ENCODE results near the gene SPRTN. TPM values are rescaled to one million over a fixed set of nuclear protein-coding genes. Genes with fewer than 3 reads are reported as not detected.

Gene SPRTN
- total RNA-seq, 1 donor from 2014 or later, result 13.5 TPM

GRCh38 chr1:231387770-231388669 is 49.9 kb downstream of the SPRTN start:
- Mint-ChIP-seq H3K9me3 (ENCODE audit: unreplicated experiment) (no peaks in the 10 kb centered on the region), H3K4me3 (ENCODE audit: unreplicated experiment) (no peak overlapping the region), H3K4me1 (ENCODE audit: unreplicated experiment) (peaks cover 23% of the 10 kb centered on the region), H3K36me3 (ENCODE audit: unreplicated experiment) (peaks cover 3% of the 10 kb centered on the region), H3K27me3 (ENCODE audit: unreplicated experiment) (no peaks in the 10 kb centered on the region), H3K27ac (ENCODE audit: unreplicated experiment) (peak overlapping the region; percentile 12)
- no peak for DNase-seq (ENCODE audit: extremely low spot score, unreplicated experiment)
- no peak for TF ChIP-seq CTCF (IDR thresholded peaks at IDR 0.05)

GRCh38 chr1:231390071-231390470 is 52.0 kb downstream of the SPRTN start:
- no peaks in the 10 kb centered on the region for H3K27me3 Mint-ChIP-seq (ENCODE audit: unreplicated experiment)

GRCh38 chr1:231392389-231393131 is 54.5 kb downstream of the SPRTN start:
- Mint-ChIP-seq H3K36me3 (ENCODE audit: unreplicated experiment) (peaks cover 4% of the 10 kb centered on the region), H3K27ac (ENCODE audit: unreplicated experiment) (no peak overlapping the region), H3K4me1 (ENCODE audit: unreplicated experiment) (peaks cover 59% of the 10 kb centered on the region), H3K4me3 (ENCODE audit: unreplicated experiment) (no peak overlapping the region), H3K27me3 (ENCODE audit: unreplicated experiment) (no peaks in the 10 kb centered on the region), H3K9me3 (ENCODE audit: unreplicated experiment) (no peaks in the 10 kb centered on the region)
- no peak for TF ChIP-seq CTCF (IDR thresholded peaks at IDR 0.05)
- no peak for DNase-seq (ENCODE audit: extremely low spot score, unreplicated experiment)

More at GRCh38 chr1:231390071-231390470, 52.0 kb downstream of the SPRTN start:
- Mint-ChIP-seq H3K27ac (ENCODE audit: unreplicated experiment) (no peak overlapping the region), H3K9me3 (ENCODE audit: unreplicated experiment) (no peaks in the 10 kb centered on the region), H3K4me1 (ENCODE audit: unreplicated experiment) (peaks cover 39% of the 10 kb centered on the region), H3K36me3 (ENCODE audit: unreplicated experiment) (peaks cover 3% of the 10 kb centered on the region), H3K4me3 (ENCODE audit: unreplicated experiment) (no peak overlapping the region)
- DNase-seq (ENCODE audit: extremely low spot score, unreplicated experiment), result no peak
- TF ChIP-seq CTCF (IDR thresholded peaks at IDR 0.05), result no peak

GRCh38 chr1:231393668-231394067 is 55.6 kb downstream of the SPRTN start:
- TF ChIP-seq CTCF (IDR thresholded peaks at IDR 0.05), result no peak
- Mint-ChIP-seq H3K27me3 (ENCODE audit: unreplicated experiment) (no peaks in the 10 kb centered on the region), H3K4me1 (ENCODE audit: unreplicated experiment) (peaks cover 55% of the 10 kb centered on the region), H3K9me3 (ENCODE audit: unreplicated experiment) (no peaks in the 10 kb centered on the region), H3K36me3 (ENCODE audit: unreplicated experiment) (peaks cover 8% of the 10 kb centered on the region), H3K4me3 (ENCODE audit: unreplicated experiment) (no peak overlapping the region), H3K27ac (ENCODE audit: unreplicated experiment) (peak overlapping the region; percentile 27)
- DNase-seq (ENCODE audit: extremely low spot score, unreplicated experiment), result no peak

Data from osteocyte (in vitro differentiated cells).